Measurements from ENCODE around the gene MSRB1. TPM values are rescaled to one million over a fixed set of nuclear protein-coding genes. Genes with fewer than 3 reads are reported as not detected.
"Not testable (repeated sequence)": the region's sequence is repeated elsewhere in the genome, so short reads cannot be mapped to it uniquely, and the experiment has no call there.

The MSRB1 gene
- total and polyA plus RNA-seq, 4 donors: 32.2 to 169 (median 98.0) TPM

GRCh38 chr16:1899641-1900451 is 43.2 kb downstream of the MSRB1 start (continued):
- TF ChIP-seq REST (IDR thresholded peaks at IDR 0.05) (no peak), MAX (IDR thresholded peaks at IDR 0.05) (no peak), EGR1 (IDR thresholded peaks at IDR 0.05; ENCODE audit: low read depth in 2 of 2) (no peak)

GRCh38 chr16:1897692-1898091 is 45.3 kb downstream of the MSRB1 start:
- 84% methylated on average over 2 of the region's 2 CpGs for whole genome bisulfite sequencing
- H3K27me3 ChIP-seq (ENCODE audit: control insufficient read depth in 4 of 4, insufficient read depth in 4 of 4, low read length in 3 of 4); H3K9ac ChIP-seq (ENCODE audit: low read depth in 1 of 2, low read length in 2 of 2); DNase-seq (ENCODE audit: low spot score); H3K9me3 ChIP-seq (ENCODE audit: control insufficient read depth in 4 of 4, low read length in 3 of 4); H3K4me1 ChIP-seq (ENCODE audit: control insufficient read depth in 4 of 4, insufficient read depth in 4 of 4, low read length in 3 of 4); H3K27ac ChIP-seq (ENCODE audit: low read depth in 1 of 2, low read length in 2 of 2); H3K4me3 ChIP-seq (ENCODE audit: low read depth in 1 of 3, low read length in 3 of 3); H3K36me3 ChIP-seq (ENCODE audit: control insufficient read depth in 4 of 4, insufficient read depth in 3 of 4, low read depth in 1 of 4, low read length in 3 of 4): not testable (repeated sequence)

GRCh38 chr16:1895949-1896675 is 46.9 kb downstream of the MSRB1 start:
- Histone ChIP-seq H3K4me1 (ENCODE audit: control insufficient read depth in 4 of 4, insufficient read depth in 4 of 4, low read length in 3 of 4) (peaks cover 0 to 8% (median 4%) of the 10 kb centered on the region in 4 donors), H3K9ac (ENCODE audit: low read depth in 1 of 2, low read length in 2 of 2) (no peak overlapping the region), H3K9me3 (ENCODE audit: control insufficient read depth in 4 of 4, low read length in 3 of 4) (no peaks in the 10 kb centered on the region), H3K27me3 (ENCODE audit: control insufficient read depth in 4 of 4, insufficient read depth in 4 of 4, low read length in 3 of 4) (no peaks in the 10 kb centered on the region), H3K4me3 (ENCODE audit: low read depth in 1 of 3, low read length in 3 of 3) (no peak overlapping the region), H3K27ac (ENCODE audit: low read depth in 1 of 2, low read length in 2 of 2) (no peak overlapping the region), H3K36me3 (ENCODE audit: control insufficient read depth in 4 of 4, insufficient read depth in 3 of 4, low read depth in 1 of 4, low read length in 3 of 4) (no peaks in the 10 kb centered on the region)
- 86% methylated on average over 27 of the region's 27 CpGs for WGBS
- DNase-seq (ENCODE audit: low spot score): no peak
- no peak for TF ChIP-seq NR2F2 (IDR thresholded peaks at IDR 0.05)
- TF ChIP-seq JUND (IDR thresholded peaks at IDR 0.05): no peak
- no peak for TF ChIP-seq HNF4G (IDR thresholded peaks at IDR 0.05)
- TF ChIP-seq FOXA2 (IDR thresholded peaks at IDR 0.05): no peak
- TF ChIP-seq GABPA (IDR thresholded peaks at IDR 0.05 in 1 of 2, conservative IDR thresholded peaks at IDR 0.05 in 1 of 2): no peak
- TF ChIP-seq ZBTB33 (IDR thresholded peaks at IDR 0.05): no peak
- TF ChIP-seq RXRA (IDR thresholded peaks at IDR 0.05): no peak
- TF ChIP-seq REST (IDR thresholded peaks at IDR 0.05): no peak
- no peak for TF ChIP-seq ATF3 (IDR thresholded peaks at IDR 0.05)
- TF ChIP-seq YY1 (IDR thresholded peaks at IDR 0.05): no peak
- no peak for TF ChIP-seq SP1 (IDR thresholded peaks at IDR 0.05)
- TF ChIP-seq CTCF (IDR thresholded peaks at IDR 0.05; ENCODE audit: low read depth, low read length, missing input control): no peak
- TF ChIP-seq HNF4A (conservative IDR thresholded peaks at IDR 0.05): no peak
- TF ChIP-seq FOXA1 (IDR thresholded peaks at IDR 0.05): no peak
- TF ChIP-seq MAX (IDR thresholded peaks at IDR 0.05): no peak
- no peak for TF ChIP-seq TAF1 (conservative IDR thresholded peaks at IDR 0.05)
